HCT116 (cell line): ENCODE measurements around the gene SPINK5. TPM values are rescaled to one million over a fixed set of nuclear protein-coding genes. Genes with fewer than 3 reads are reported as not detected.

Experiments used
- ATAC-seq: fragments of 200-7000 bp; cut with Tn5 transposase; 2 replicates; pipeline ENCODE4 v1.9.1; 2020; ENCODE audit warnings: mild to moderate bottlenecking, moderate library complexity
- BruUV-seq: library from RNA; stranded (reverse); fragments of 400-500 nt; replicated peaks from 2 replicates; lab custom pipeline; 2021; lab: Mats Ljungman, UMichigan
- CTCF ChIA-PET: fragments of 300-600 bp; sonication (Branson Sonifier 250); formaldehyde crosslinking; loops from one replicate; lab custom pipeline; 2021; ENCODE audit warnings: antibody characterized with exemption; lab: Charles Lee
- POLR2A ChIA-PET: fragments of 300-600, 350-600 bp; sonication (Branson Sonifier 250); formaldehyde crosslinking; loops from one replicate; lab custom pipeline; 2021; ENCODE audit warnings: antibody characterized with exemption; lab: Charles Lee
- RAD21 ChIA-PET, 2 experiments: fragments of 300-600 bp; sonication (Branson Sonifier 250); formaldehyde crosslinking; loops; one replicate each; lab custom pipeline; 2023; ENCODE audit warnings: low total read pairs in 2 of 2; ENCODE audit not compliant: uncharacterized antibody in 2 of 2, unreplicated experiment in 2 of 2, low non-redundant PET in 1 of 2; lab: Charles Lee
- DNase-seq: peaks from one replicate; pipeline ENCODE4 v3.0.0-alpha.2; 2010; ENCODE audit warnings: low read depth, low spot score
- H2AFZ ChIP-seq: fragments of 200-600 bp; shearing (Covaris generic), sonication (generic); 2 replicates; pipeline ENCODE4 v1.6.1; 2017; ENCODE audit warnings: low read depth, mixed run types, mixed read lengths, antibody characterized with exemption, low read length; ENCODE audit not compliant: poor library complexity, severe bottlenecking
- H3K27ac ChIP-seq: 2 replicates; pipeline ENCODE4 v1.5.1; 2012; ENCODE audit warnings: low read depth, low read length
- H3K27me3 ChIP-seq: fragments of 200-600 bp; sonication (generic); 2 replicates; pipeline ENCODE4 v1.6.1; 2016; ENCODE audit warnings: mixed run types, low read length, mixed read lengths; ENCODE audit not compliant: insufficient read depth
- H3K36me3 ChIP-seq, 2 experiments: fragments of 200-500 bp in 1 of 2; fragments of 200-600 bp in 1 of 2; sonication (Bioruptor generic) in 1 of 2; sonication (generic) in 1 of 2; 2 replicates each; pipeline versions ENCODE4 v1.5.1 to v1.6.1; 2014 to 2016; ENCODE audit warnings: low read length in 2 of 2, inconsistent platforms in 1 of 2, mixed read lengths in 1 of 2, mixed run types in 1 of 2; ENCODE audit not compliant: insufficient read depth in 2 of 2, control insufficient read depth in 1 of 2
- H3K4me1 ChIP-seq, 2 experiments: fragments of 200-600 bp in 1 of 2; sonication (generic) in 1 of 2; 2 replicates each; pipeline versions ENCODE4 v1.5.1 to v1.6.1; 2012 to 2017; ENCODE audit warnings: low read length in 2 of 2, inconsistent platforms in 1 of 2, mild to moderate bottlenecking in 1 of 2, mixed read lengths in 1 of 2, mixed run types in 1 of 2, moderate library complexity in 1 of 2; ENCODE audit not compliant: insufficient read depth in 2 of 2, control insufficient read depth in 1 of 2
- H3K4me2 ChIP-seq: fragments of 200-600 bp; sonication (generic); 2 replicates; pipeline ENCODE4 v1.6.1; 2017; ENCODE audit warnings: mixed run types, low read length, mixed read lengths
- H3K4me3 ChIP-seq, 2 experiments: fragments of 200-600 bp in 1 of 2; sonication (generic) in 1 of 2; replicated peaks in 1 of 2; 2 replicates each; pipeline ENCODE4 v1.5.1; 2011 to 2016; ENCODE audit warnings: low read length in 2 of 2, control low read depth in 1 of 2, low read depth in 1 of 2, mild to moderate bottlenecking in 1 of 2, mixed read lengths in 1 of 2, mixed run types in 1 of 2
- H3K79me2 ChIP-seq: fragments of 200-600 bp; sonication (generic); 2 replicates; pipeline ENCODE4 v1.6.1; 2017; ENCODE audit warnings: mild to moderate bottlenecking, mixed run types, low read length, moderate library complexity, mixed read lengths; ENCODE audit not compliant: insufficient read depth
- H3K9ac ChIP-seq: fragments of 200-600 bp; sonication (generic); 2 replicates; pipeline ENCODE4 v1.6.1; 2016; ENCODE audit warnings: low read length, mixed read lengths
- H3K9me2 ChIP-seq: fragments of 200-600 bp; sonication (generic), shearing (Covaris generic); 2 replicates; pipeline ENCODE4 v1.6.1; 2017; ENCODE audit warnings: mixed run types, mild to moderate bottlenecking, moderate library complexity; ENCODE audit not compliant: insufficient read depth
- H3K9me3 ChIP-seq, 2 experiments: fragments of 200-500 bp in 1 of 2; fragments of 200-600 bp in 1 of 2; sonication (Bioruptor generic) in 1 of 2; sonication (generic) in 1 of 2; 2 replicates each; pipeline ENCODE4 v1.6.1; 2014 to 2017; ENCODE audit warnings: low read length in 2 of 2, mixed read lengths in 2 of 2, inconsistent platforms in 1 of 2, low read depth in 1 of 2, mild to moderate bottlenecking in 1 of 2, mixed run types in 1 of 2, moderate library complexity in 1 of 2; ENCODE audit not compliant: control insufficient read depth in 1 of 2, insufficient read depth in 1 of 2
- H4K20me1 ChIP-seq: fragments of 200-600 bp; sonication (generic), shearing (Covaris generic); 2 replicates; pipeline ENCODE4 v1.6.1; 2017; ENCODE audit warnings: mixed run types, mild to moderate bottlenecking, moderate library complexity; ENCODE audit not compliant: insufficient read depth
- CBX3 ChIP-seq: IDR thresholded peaks from 2 replicates; pipeline ENCODE4 v1.6.1; 2012; ENCODE audit warnings: low read depth
- CEBPB ChIP-seq: IDR thresholded peaks from 2 replicates; pipeline ENCODE4 v1.6.1; 2012; ENCODE audit warnings: low read depth
- ELF1 ChIP-seq: IDR thresholded peaks from 2 replicates; pipeline ENCODE4 v1.6.1; 2012; ENCODE audit warnings: low read depth, borderline replicate concordance
- EZH2 ChIP-seq: fragments of 200-600 bp; sonication (generic); IDR thresholded peaks from 2 replicates; pipeline ENCODE4 v1.6.1; 2017; ENCODE audit warnings: antibody characterized with exemption, mixed run types
- EZH2phosphoT487 ChIP-seq: fragments of 200-600 bp; IDR thresholded peaks from 2 replicates; pipeline ENCODE4 v1.6.1; 2018; ENCODE audit warnings: antibody characterized with exemption, borderline replicate concordance
- FOSL1 ChIP-seq: IDR thresholded peaks from 2 replicates; pipeline ENCODE4 v1.6.1; 2012; ENCODE audit warnings: low read depth
- JUND ChIP-seq: IDR thresholded peaks from 2 replicates; pipeline ENCODE4 v1.6.1; 2012
- POLR2A ChIP-seq: IDR thresholded peaks from 2 replicates; pipeline ENCODE4 v1.7.0; 2011; ENCODE audit warnings: borderline replicate concordance; ENCODE audit not compliant: insufficient read depth, insufficient read length; ENCODE audit errors: extremely low read depth
- POLR2AphosphoS5 ChIP-seq: IDR thresholded peaks from 2 replicates; pipeline ENCODE4 v1.6.1; 2011; ENCODE audit warnings: mild to moderate bottlenecking, low read depth, low read length, moderate library complexity
- REST ChIP-seq: IDR thresholded peaks from 2 replicates; pipeline ENCODE4 v1.6.1; 2012; ENCODE audit warnings: low read depth
- SIN3A ChIP-seq: IDR thresholded peaks from 2 replicates; pipeline ENCODE4 v1.6.1; 2012; ENCODE audit warnings: low read depth
- SP1 ChIP-seq: IDR thresholded peaks from 2 replicates; pipeline ENCODE4 v1.6.1; 2012; ENCODE audit warnings: low read depth
- SRF ChIP-seq: IDR thresholded peaks from 2 replicates; pipeline ENCODE4 v1.6.1; 2012; ENCODE audit warnings: low read depth
- YY1 ChIP-seq: IDR thresholded peaks from 2 replicates; pipeline ENCODE4 v1.6.1; 2011; ENCODE audit warnings: low read length, low read depth, moderate library complexity, mild to moderate bottlenecking; ENCODE audit not compliant: insufficient replicate concordance; ENCODE audit errors: extremely low read depth
- ZFX ChIP-seq: fragments of 450-650 bp; IDR thresholded peaks from 2 replicates; pipeline ENCODE4 v1.6.1; 2017
- ZNF274 ChIP-seq: fragments of 200-500 bp; sonication (Bioruptor generic); IDR thresholded peaks from 2 replicates; pipeline ENCODE4 v1.6.1; 2014; ENCODE audit warnings: mild to moderate bottlenecking, low read depth, low read length, inconsistent platforms
- intact Hi-C: fragments of 100-400 bp; cut with micrococcal nuclease; formaldehyde crosslinking; loops from 2 replicates; pipeline ENCODE4 v1.10.0; 2022
- total RNA-seq: library from RNA; stranded (reverse); gene quantifications from one replicate; pipeline ENCODE4 v1.2.1, GENCODE V29; 2021; ENCODE audit not compliant: unreplicated experiment
- TF ChIP-seq, protein P1 (sequence below): IDR thresholded peaks from 2 replicates; pipeline ENCODE4 v1.6.1; 2012
- TF ChIP-seq, protein P2 (sequence below), 3 experiments: fragments of 200-600 bp in 1 of 3; sonication (generic) in 1 of 3; IDR thresholded peaks in 2 of 3; conservative IDR thresholded peaks in 1 of 3; 2 replicates each; pipeline ENCODE4 v1.5.1; 2012 to 2017; ENCODE audit warnings: low read depth in 2 of 3, low read length in 2 of 3, antibody characterized with exemption in 1 of 3, borderline replicate concordance in 1 of 3, control low read depth in 1 of 3, mild to moderate bottlenecking in 1 of 3, mixed read lengths in 1 of 3, mixed run types in 1 of 3, moderate library complexity in 1 of 3; ENCODE audit not compliant: insufficient read depth in 1 of 3

Gene SPINK5
- total RNA-seq, 1 experiment from 2014 or later, result not detected

- TF ChIP-seq, protein P1, sequence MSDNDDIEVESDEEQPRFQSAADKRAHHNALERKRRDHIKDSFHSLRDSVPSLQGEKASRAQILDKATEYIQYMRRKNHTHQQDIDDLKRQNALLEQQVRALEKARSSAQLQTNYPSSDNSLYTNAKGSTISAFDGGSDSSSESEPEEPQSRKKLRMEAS, result no peak
- no peak for TF ChIP-seq SIN3A
- no peak for TF ChIP-seq JUND
- TF ChIP-seq REST, result no peak
- no peak for TF ChIP-seq YY1
- TF ChIP-seq, all 23 proteins: peak for 0
These were observed 34.6 kb upstream of the SPINK5 start (continued) for GRCh38 chr5:148029131-148029530.

- no peak overlapping the region for H3K4me3 ChIP-seq
- RAD21 ChIA-PET, result no interaction called here
- intact Hi-C loops, result no loop called here
- no peaks in the 10 kb centered on the region for H3K36me3 ChIP-seq
- no peak overlapping the region for H3K27ac ChIP-seq
- no peak for TF ChIP-seq FOSL1
- TF ChIP-seq SRF, result no peak
- TF ChIP-seq ZNF274, result no peak
- no peak for TF ChIP-seq CEBPB
- no peak for TF ChIP-seq JUND
- TF ChIP-seq ELF1, result no peak
- TF ChIP-seq ZFX, result no peak
- TF ChIP-seq POLR2A, result no peak
- no peak for TF ChIP-seq YY1
- TF ChIP-seq POLR2AphosphoS5, result no peak
- no peak for TF ChIP-seq SP1
- TF ChIP-seq CBX3, result no peak
- no peak for TF ChIP-seq EZH2
- TF ChIP-seq, protein P2, sequence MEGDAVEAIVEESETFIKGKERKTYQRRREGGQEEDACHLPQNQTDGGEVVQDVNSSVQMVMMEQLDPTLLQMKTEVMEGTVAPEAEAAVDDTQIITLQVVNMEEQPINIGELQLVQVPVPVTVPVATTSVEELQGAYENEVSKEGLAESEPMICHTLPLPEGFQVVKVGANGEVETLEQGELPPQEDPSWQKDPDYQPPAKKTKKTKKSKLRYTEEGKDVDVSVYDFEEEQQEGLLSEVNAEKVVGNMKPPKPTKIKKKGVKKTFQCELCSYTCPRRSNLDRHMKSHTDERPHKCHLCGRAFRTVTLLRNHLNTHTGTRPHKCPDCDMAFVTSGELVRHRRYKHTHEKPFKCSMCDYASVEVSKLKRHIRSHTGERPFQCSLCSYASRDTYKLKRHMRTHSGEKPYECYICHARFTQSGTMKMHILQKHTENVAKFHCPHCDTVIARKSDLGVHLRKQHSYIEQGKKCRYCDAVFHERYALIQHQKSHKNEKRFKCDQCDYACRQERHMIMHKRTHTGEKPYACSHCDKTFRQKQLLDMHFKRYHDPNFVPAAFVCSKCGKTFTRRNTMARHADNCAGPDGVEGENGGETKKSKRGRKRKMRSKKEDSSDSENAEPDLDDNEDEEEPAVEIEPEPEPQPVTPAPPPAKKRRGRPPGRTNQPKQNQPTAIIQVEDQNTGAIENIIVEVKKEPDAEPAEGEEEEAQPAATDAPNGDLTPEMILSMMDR (IDR thresholded peaks at IDR 0.05 in 2 of 3, conservative IDR thresholded peaks at IDR 0.05 in 1 of 3; ENCODE audit: borderline replicate concordance in 1 of 3, insufficient read depth in 1 of 3, low read depth in 2 of 3, low read length in 2 of 3), result no peak
- no peak for TF ChIP-seq EZH2phosphoT487
- TF ChIP-seq, all 23 proteins: peak for 0
- ChIA-PET POLR2A (no interaction called here), CTCF (no interaction called here)
- ATAC-seq (no peak), DNase-seq (no peak)
- Histone ChIP-seq H3K4me1 (no peaks in the 10 kb centered on the region), H2AFZ (no peak overlapping the region), H3K79me2 (no peaks in the 10 kb centered on the region), H3K9ac (no peak overlapping the region), H3K4me2 (no peak overlapping the region), H3K9me2 (no peaks in the 10 kb centered on the region), H3K27me3 (no peaks in the 10 kb centered on the region), H4K20me1 (no peaks in the 10 kb centered on the region), H3K9me3 (no peaks in the 10 kb centered on the region)
- BruUV-seq, result no TSS peak
These were observed 30.6 kb upstream of the SPINK5 start for GRCh38 chr5:148033134-148033533.
